ENCODE measurements around the gene ATP6V0A1. TPM values are rescaled to one million over a fixed set of nuclear protein-coding genes. Genes with fewer than 3 reads are reported as not detected.
A peak's percentile ranks its signal among the peaks of the same experiment; 100 is the strongest.

ATP6V0A1 gene
- 1 to 10 TPM; 5.8 to 7.1 TPM for total RNA-seq

DNA sequence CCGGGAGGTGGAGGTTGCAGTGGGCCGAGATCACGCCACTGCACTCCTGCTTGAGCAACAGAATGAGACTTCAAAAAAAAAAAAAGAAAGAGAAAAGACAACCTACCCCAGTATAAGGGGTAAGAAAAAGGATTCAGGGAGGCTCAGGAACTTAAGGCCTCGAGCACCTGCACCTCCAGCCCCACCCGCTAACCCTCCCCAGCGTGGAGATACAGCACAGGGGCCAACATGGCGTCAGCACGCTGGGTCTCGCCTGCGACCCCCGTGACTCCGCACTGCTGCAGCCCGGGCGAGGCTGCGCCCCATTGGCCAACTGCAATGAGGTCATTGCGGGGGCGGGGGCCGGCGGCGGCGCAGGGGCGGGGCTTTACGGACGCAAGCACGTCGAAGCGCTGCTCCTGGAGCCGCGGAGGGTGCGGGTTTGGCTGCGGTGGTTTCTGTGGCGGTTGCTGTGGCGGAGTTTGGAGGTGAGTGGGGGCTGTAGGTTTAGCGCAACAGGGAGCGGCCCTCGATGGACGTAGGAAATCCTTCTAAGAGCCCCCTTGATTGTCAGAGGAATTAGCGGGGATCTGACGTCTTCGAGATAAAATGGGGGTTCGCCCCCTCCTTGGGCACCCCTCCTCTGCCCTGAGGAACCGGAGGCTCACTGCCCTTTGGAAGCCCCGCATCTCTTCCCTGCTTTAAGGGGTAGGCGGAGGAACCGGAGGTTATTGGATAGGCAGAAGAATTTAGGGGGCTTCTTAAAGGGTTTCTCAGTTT, at the start of gene ATP6V0A1:
TSS of gene ATP6V0A1 (plus strand) at position 382 of the 759 bp plus-strand sequence. CDS start 2,017 bp downstream, outside the sequence.
- DNase-seq (peak; percentile 96), ATAC-seq (peak; percentile 89)
- Mint-ChIP-seq H3K27ac (peak within 1 kb of the TSS; percentile 79), H3K9me3 (no peaks in the 10 kb centered on the region), H3K4me3 (peak within 1 kb of the TSS; percentile 77), H3K36me3 (ENCODE audit: low read depth) (no peaks in the 10 kb centered on the region), H3K4me1 (ENCODE audit: low read depth) (peaks cover 42% of the 10 kb centered on the region), H3K27me3 (peaks cover 3% of the 10 kb centered on the region)
- intact Hi-C loops (cut with micrococcal nuclease) = no loop called here
- TF ChIP-seq, protein P1, sequence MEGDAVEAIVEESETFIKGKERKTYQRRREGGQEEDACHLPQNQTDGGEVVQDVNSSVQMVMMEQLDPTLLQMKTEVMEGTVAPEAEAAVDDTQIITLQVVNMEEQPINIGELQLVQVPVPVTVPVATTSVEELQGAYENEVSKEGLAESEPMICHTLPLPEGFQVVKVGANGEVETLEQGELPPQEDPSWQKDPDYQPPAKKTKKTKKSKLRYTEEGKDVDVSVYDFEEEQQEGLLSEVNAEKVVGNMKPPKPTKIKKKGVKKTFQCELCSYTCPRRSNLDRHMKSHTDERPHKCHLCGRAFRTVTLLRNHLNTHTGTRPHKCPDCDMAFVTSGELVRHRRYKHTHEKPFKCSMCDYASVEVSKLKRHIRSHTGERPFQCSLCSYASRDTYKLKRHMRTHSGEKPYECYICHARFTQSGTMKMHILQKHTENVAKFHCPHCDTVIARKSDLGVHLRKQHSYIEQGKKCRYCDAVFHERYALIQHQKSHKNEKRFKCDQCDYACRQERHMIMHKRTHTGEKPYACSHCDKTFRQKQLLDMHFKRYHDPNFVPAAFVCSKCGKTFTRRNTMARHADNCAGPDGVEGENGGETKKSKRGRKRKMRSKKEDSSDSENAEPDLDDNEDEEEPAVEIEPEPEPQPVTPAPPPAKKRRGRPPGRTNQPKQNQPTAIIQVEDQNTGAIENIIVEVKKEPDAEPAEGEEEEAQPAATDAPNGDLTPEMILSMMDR (IDR thresholded peaks at IDR 0.05) = no peak
- POLR2A ChIA-PET = no interaction called here
- CTCF ChIA-PET = interaction anchor here (1.0 to 1.4 kb wide), 3 partner anchors 11 to 73 kb away, joined by 3 to 5 read pairs (median 3); no protein-coding TSS in a partner anchor

DNA sequence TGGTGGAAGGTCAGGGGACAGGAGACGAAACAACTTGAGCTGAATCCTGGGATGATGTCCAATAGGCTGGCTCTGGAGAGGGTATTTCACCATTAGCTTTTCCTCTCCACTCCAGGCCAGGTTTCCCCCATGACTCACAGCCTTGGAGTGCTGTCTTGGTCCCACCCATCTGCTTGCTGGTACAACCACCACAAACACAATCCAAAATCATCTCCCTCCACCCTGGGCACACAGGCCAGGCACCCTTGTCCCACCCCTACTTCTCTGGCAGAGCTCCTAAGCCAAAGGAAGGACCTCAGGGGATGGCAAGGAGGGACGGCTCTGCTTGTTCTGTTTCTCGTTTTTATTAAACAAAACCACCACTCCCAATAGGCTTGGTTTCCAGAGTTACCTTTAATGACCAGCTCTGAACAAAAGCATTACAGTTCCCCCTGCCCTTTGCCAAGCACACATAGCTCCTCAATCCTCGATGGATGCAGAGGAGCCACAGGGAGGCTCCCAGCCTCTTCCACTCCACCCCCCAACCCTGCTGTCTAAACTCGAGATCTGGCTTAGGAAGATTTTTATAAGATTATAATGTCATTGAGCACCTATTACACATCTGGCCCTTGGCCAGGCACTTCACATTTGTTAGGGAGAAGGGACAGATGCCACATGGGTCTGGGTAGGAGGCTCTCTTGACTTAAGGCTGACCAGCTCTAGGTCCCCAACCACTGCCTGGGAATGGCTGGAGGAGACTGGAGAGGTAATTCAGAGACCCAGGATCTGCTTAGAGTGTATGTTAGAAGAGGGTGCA, 49.0 kb upstream of the ATP6V0A1 start:
- H3K4me1 Mint-ChIP-seq (ENCODE audit: low read depth) = peaks cover 16% of the 10 kb centered on the region
- TF ChIP-seq, protein P1 (IDR thresholded peaks at IDR 0.05) = no peak
- DNase-seq = no peak
- intact Hi-C loops (cut with micrococcal nuclease) = no loop called here
- no peak overlapping the region for H3K4me3 Mint-ChIP-seq
- no peak overlapping the region for H3K27ac Mint-ChIP-seq
- H3K9me3 Mint-ChIP-seq = no peaks in the 10 kb centered on the region
- no peak for ATAC-seq
- ChIA-PET POLR2A (interaction anchor here (0.7 to 1.8 kb wide), 4 partner anchors 11 to 270 kb away, joined by 3 to 5 read pairs (median 4); no protein-coding TSS in a partner anchor), CTCF (interaction anchor here (1.1 to 32.2 kb wide), 6 partner anchors 17 to 228 kb away, joined by 3 to 968 read pairs (median 6); partner anchors contain the start of gene STAT3)
- no peaks in the 10 kb centered on the region for H3K36me3 Mint-ChIP-seq (ENCODE audit: low read depth)
- no peaks in the 10 kb centered on the region for H3K27me3 Mint-ChIP-seq

DNA sequence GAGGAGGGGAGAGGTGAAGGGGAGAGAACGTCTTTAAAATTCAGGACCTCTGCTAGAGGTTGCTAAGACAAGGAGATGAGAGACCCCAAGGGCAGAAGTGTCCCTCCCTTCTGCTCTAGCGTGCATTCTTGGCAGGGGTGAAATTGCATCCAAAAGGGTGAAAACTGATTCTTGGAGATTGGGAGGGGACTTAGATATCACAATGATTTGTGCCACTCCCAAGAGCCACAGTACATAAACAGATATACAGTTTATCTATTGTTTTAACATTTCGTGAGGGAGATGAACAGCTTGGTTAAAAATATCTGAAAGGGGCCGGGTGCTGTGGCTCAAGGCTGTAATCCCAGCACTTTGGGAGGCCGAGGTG, 48.4 kb upstream of the ATP6V0A1 start:
- Mint-ChIP-seq H3K4me3 (no peak overlapping the region), H3K27ac (no peak overlapping the region), H3K4me1 (ENCODE audit: low read depth) (peaks cover 22% of the 10 kb centered on the region), H3K27me3 (no peaks in the 10 kb centered on the region), H3K36me3 (ENCODE audit: low read depth) (no peaks in the 10 kb centered on the region), H3K9me3 (no peaks in the 10 kb centered on the region)
- ChIA-PET POLR2A (interaction anchor here (0.7 to 1.8 kb wide), 2 partner anchors 99 to 269 kb away, joined by 3 to 5 read pairs; no protein-coding TSS in a partner anchor), CTCF (interaction anchor here (1.2 to 32.2 kb wide), 6 partner anchors 18 to 229 kb away, joined by 3 to 968 read pairs (median 6); partner anchors contain the start of gene STAT3)
- DNase-seq (no peak), ATAC-seq (no peak)
- TF ChIP-seq, protein P1 (IDR thresholded peaks at IDR 0.05) = no peak
- intact Hi-C loops (cut with micrococcal nuclease) = no loop called here

DNA sequence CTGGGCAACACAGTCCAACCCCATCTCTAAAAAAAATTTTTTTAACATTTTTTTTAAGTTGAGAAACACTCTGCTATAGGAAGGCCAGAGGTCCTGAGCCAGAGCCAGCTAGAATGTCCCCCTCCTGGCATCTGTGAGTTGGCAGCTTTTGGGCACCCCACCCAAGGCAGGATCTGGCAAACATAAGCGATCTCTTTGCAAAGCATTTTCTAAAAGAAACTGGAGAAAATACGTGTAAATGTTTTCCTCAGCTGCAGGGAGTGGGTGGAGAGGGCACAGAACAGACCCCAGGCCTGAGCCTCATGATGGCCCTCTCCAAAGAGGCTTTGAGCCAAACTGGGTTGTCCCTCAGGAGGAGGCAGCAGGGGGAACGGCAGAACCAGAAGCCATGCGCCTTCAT, 47.3 kb upstream of the ATP6V0A1 start:
- POLR2A ChIA-PET = interaction anchor here (1.8 kb wide), 1 partner anchor 100 kb away, joined by 5 read pairs; no protein-coding TSS in a partner anchor
- Mint-ChIP-seq H3K4me3 (no peak overlapping the region), H3K4me1 (ENCODE audit: low read depth) (peaks cover 20% of the 10 kb centered on the region), H3K27ac (no peak overlapping the region), H3K9me3 (no peaks in the 10 kb centered on the region), H3K27me3 (no peaks in the 10 kb centered on the region), H3K36me3 (ENCODE audit: low read depth) (no peaks in the 10 kb centered on the region)
- TF ChIP-seq, protein P1 (IDR thresholded peaks at IDR 0.05) = no peak
- ATAC-seq (no peak), DNase-seq (no peak)
- intact Hi-C loops (cut with micrococcal nuclease) = no loop called here
- CTCF ChIA-PET = interaction anchor here (1.3 to 32.2 kb wide), 4 partner anchors 89 to 230 kb away, joined by 3 to 968 read pairs (median 5); no protein-coding TSS in a partner anchor

Measured in activated CD8-positive, alpha-beta T cell treated with anti-CD3 and anti-CD28 coated beads for 36 hours (primary cell).